ENCODE results near the gene PPIL1. TPM values are rescaled to one million over a fixed set of nuclear protein-coding genes. Genes with fewer than 3 reads are reported as not detected.

Gene PPIL1
- total RNA-seq, 3 donors from 2014 or later, result 4.5 to 24.7 (median 19.7) TPM

DNA sequence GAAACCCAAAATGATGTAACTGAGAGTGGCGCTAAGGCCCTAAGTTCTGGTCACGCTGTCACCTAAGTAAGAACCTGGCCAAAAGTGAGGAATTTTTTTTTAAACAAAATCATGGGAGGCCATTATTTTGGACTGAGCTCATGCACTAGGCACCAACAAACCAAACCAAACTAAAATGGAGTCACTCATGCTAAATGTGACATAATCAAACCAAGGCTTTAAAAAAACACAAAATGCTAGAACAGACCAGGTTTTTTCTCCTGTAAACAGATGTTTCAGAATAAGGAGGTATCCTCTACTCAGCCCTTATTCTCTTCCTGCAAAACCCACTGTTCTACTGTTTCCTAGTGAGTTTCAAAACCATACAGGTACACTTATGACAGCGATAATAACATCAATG is 10.0 kb upstream of the PPIL1 start:
- intact Hi-C loops (cut with DNase I; ENCODE audit: low total_unique reads), result loop anchor here (10.0 kb wide), 1 partner anchor 130 kb away; no protein-coding TSS in a partner anchor
- no peaks in the 10 kb centered on the region for H3K9me3 ChIP-seq
- TF ChIP-seq POLR2A (IDR thresholded peaks at IDR 0.05) (no peak), POLR2AphosphoS5 (IDR thresholded peaks at IDR 0.05) (no peak)
- H3K27ac ChIP-seq, result no peak overlapping the region
- H3K36me3 ChIP-seq, result no peaks in the 10 kb centered on the region
- no peak for DNase-seq (ENCODE audit: low spot score in 2 of 2)
- no peaks in the 10 kb centered on the region for H3K27me3 ChIP-seq
- no peak overlapping the region for H3K4me3 ChIP-seq
- peaks cover 0 to 10% of the 10 kb centered on the region in 2 donors for H3K4me1 ChIP-seq

DNA sequence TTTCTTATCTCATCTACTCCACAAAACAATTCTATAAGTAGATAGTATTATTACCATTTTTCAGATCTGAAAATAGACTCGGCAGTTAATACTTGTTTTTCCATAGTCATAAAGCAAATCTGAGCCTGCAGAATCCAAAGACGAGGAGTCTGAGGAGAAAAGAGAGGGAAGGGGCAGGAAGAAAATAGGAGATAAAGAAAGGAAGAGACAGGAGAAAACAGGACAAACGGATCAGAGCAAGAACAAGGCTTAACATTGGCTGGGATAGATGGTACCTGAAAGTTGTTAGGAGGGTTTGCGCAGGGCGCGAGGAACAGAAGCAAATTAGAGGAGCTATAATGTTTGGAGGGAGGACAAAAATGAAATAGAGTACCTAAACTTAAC is 639 bp upstream of the PPIL1 start:
- H3K27ac ChIP-seq, result peak overlapping the region; percentile 81 to 89
- H3K9me3 ChIP-seq, result no peaks in the 10 kb centered on the region
- intact Hi-C loops (cut with DNase I; ENCODE audit: low total_unique reads), result no loop called here
- DNase-seq (ENCODE audit: low spot score in 2 of 2), result no peak
- H3K4me3 ChIP-seq, result peak overlapping the region; percentile 71 to 89 (median 83)
- H3K36me3 ChIP-seq, result no peaks in the 10 kb centered on the region
- TF ChIP-seq CTCF (IDR thresholded peaks at IDR 0.05), result no peak
- no peak for TF ChIP-seq POLR2A (IDR thresholded peaks at IDR 0.05)
- no peak for TF ChIP-seq POLR2AphosphoS5 (IDR thresholded peaks at IDR 0.05)
- H3K4me1 ChIP-seq, result no peaks in the 10 kb centered on the region
- no peaks in the 10 kb centered on the region for H3K27me3 ChIP-seq

DNA sequence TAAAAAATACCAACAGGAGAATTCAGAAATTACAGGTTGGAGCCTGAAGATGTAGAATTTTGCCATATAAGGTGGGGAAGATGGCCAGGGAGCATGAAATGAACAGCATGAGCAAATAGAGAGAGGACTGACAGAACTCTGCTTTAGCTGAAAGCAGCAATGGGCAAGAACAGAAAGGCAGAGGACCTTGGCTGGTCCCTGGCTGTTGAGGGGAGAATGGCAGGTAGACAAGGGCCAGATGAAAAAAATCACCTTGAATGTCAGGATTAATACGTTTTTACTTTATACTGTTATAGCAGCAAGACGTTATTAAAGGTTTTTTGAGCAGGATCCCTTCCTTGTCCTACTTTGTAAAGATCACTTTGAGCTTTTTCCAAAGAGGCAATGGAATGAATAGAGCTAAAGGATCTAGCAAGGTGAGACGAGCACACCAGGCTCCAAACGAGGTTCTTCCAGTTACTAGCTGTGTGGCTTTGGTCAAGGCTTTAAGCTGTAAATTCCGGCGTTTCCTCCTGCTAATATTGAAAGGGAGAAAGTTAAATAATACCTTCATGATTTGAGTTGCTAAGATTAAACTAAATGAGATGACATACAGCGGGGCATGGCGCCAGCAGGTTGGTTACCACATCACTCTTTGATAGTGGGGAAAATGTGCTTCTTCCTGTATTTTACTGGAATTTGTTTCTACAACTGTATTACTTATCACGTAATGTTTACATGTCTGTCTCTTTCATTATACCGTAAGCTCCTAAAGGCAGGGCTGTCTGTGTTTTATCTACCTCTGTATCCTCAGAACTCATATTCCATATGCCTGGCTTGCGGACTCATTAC is 776 bp downstream of the PPIL1 start:
- no peaks in the 10 kb centered on the region for H3K4me1 ChIP-seq
- no peak for DNase-seq (ENCODE audit: low spot score in 2 of 2)
- H3K36me3 ChIP-seq, result no peaks in the 10 kb centered on the region
- TF ChIP-seq CTCF (IDR thresholded peaks at IDR 0.05), result no peak
- no peak for TF ChIP-seq POLR2AphosphoS5 (IDR thresholded peaks at IDR 0.05)
- H3K27ac ChIP-seq, result peak overlapping the region; percentile 81 to 89
- H3K27me3 ChIP-seq, result no peaks in the 10 kb centered on the region
- intact Hi-C loops (cut with DNase I; ENCODE audit: low total_unique reads), result no loop called here
- peak overlapping the region; percentile 71 to 89 (median 83) for H3K4me3 ChIP-seq
- no peaks in the 10 kb centered on the region for H3K9me3 ChIP-seq

GRCh38 chr6:36873115-36873514 is 1.5 kb downstream of the PPIL1 start:
- H3K27ac ChIP-seq, result no peak overlapping the region
- H3K27me3 ChIP-seq, result no peaks in the 10 kb centered on the region
- no peak overlapping the region for H3K4me3 ChIP-seq
- H3K9me3 ChIP-seq, result no peaks in the 10 kb centered on the region
- intact Hi-C loops (cut with DNase I; ENCODE audit: low total_unique reads), result no loop called here
- no peak for DNase-seq (ENCODE audit: low spot score in 2 of 2)
- H3K4me1 ChIP-seq, result no peaks in the 10 kb centered on the region
- H3K36me3 ChIP-seq, result no peaks in the 10 kb centered on the region
- TF ChIP-seq CTCF (IDR thresholded peaks at IDR 0.05) (no peak), POLR2AphosphoS5 (IDR thresholded peaks at IDR 0.05) (no peak), POLR2A (IDR thresholded peaks at IDR 0.05) (no peak)

DNA sequence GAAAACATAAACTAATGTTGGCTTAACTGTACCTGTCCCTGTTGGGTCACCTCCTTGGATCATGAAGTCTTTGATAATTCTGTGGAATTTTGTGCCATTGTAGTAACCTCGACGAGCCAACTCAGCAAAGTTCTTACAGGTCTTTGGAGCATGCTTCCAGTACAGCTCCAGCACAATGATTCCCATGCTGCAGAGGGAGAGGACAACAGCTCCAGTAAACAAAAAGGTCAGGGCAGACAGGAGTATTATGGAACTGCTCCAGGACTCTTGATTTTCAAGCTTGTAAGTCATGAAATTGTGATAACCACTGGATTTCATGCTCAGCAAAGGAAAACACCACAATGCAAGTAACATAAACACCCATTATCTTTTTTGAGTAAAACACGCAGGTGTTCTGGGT is 2.9 kb downstream of the PPIL1 start:
- Histone ChIP-seq H3K4me1 (no peaks in the 10 kb centered on the region), H3K4me3 (no peak overlapping the region)

More for the DNA sequence above, 2.9 kb downstream of the PPIL1 start:
- DNase-seq (ENCODE audit: low spot score in 2 of 2), result no peak
- H3K36me3 ChIP-seq, result no peaks in the 10 kb centered on the region
- intact Hi-C loops (cut with DNase I; ENCODE audit: low total_unique reads), result no loop called here
- no peaks in the 10 kb centered on the region for H3K27me3 ChIP-seq
- H3K27ac ChIP-seq, result no peak overlapping the region
- H3K9me3 ChIP-seq, result no peaks in the 10 kb centered on the region
- TF ChIP-seq POLR2AphosphoS5 (IDR thresholded peaks at IDR 0.05) (no peak), CTCF (IDR thresholded peaks at IDR 0.05) (no peak), POLR2A (IDR thresholded peaks at IDR 0.05) (no peak)
